ENCODE data around the gene DNASE1L1. TPM values are rescaled to one million over a fixed set of nuclear protein-coding genes. Genes with fewer than 3 reads are reported as not detected.

Gene DNASE1L1, protein sequence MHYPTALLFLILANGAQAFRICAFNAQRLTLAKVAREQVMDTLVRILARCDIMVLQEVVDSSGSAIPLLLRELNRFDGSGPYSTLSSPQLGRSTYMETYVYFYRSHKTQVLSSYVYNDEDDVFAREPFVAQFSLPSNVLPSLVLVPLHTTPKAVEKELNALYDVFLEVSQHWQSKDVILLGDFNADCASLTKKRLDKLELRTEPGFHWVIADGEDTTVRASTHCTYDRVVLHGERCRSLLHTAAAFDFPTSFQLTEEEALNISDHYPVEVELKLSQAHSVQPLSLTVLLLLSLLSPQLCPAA
- 10 to 100 TPM; 14.6 to 30.7 (median 21.2) TPM for total RNA-seq

- Histone ChIP-seq H3K4me3 (peak within 1 kb of the TSS; percentile 39), H3K27me3 (no peaks in the 10 kb centered on the region), H3K27ac (peak within 1 kb of the TSS; percentile 60), H3K4me1 (peaks cover 12% of the 10 kb centered on the region), H3K9me3 (no peaks in the 10 kb centered on the region), H3K36me3 (no peaks in the 10 kb centered on the region)
- 53% methylated on average over 22 of the region's 26 CpGs for WGBS
- no peak for TF ChIP-seq POLR2A (IDR thresholded peaks at IDR 0.05)
- no peak for TF ChIP-seq EP300 (IDR thresholded peaks at IDR 0.05)
- no peak for TF ChIP-seq CTCF (IDR thresholded peaks at IDR 0.05)
- TF ChIP-seq POLR2AphosphoS5 (IDR thresholded peaks at IDR 0.05): no peak
- peak; percentile 90 for DNase-seq (ENCODE audit: low spot score in 2 of 2)
Observed at GRCh38 chrX:154409222-154409871, at the start of gene DNASE1L1. DNASE1L1 (minus strand) TSS chrX:154409254; CDS start chrX:154405568, 3,686 bp downstream.

DNA sequence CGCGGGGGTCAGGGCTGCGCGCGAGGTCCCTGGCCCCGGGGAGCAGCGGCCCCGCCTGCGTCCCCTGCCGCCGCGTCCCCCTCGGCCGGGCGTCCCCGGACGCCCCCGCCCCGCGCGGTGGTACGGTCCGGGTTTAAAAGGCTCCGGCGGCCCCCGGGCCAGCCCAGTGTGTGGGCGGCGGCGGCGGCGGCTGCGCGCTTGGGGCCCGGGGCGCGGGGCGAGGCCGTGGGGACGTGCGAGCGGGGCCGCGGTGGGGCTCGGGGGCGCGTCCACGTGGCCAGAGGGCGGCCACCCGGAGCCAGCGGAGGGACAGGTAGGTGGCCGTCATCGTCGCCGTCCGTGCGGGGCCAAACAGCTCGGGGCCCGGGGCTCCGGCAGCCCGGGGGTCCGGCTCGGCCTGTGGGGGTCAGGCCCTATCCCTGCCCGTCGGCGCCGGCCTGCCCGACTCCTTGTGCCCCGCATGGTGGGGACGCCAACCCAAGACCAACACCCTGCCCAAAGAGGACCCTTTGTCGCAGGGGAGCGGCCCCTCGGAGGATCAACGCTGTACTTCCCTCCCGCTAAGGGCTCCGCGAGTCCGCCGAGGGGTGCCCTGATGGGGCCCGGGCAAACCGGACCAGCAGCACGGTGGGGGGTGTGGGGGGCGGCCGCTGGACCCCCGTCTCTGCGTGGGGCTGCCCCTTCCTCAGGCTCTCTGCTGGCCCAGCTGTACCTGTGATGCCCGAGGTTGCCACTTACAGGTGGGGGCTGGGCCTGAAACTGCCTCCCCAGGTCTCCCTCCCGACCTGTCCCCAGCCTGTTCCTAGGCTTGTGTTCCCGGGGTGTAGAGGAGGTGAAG lies 49.3 kb upstream of the DNASE1L1 start, which contains the start of gene PLXNA3:
Gene PLXNA3, plus strand, starts transcription at position 166 of the 838 bp plus-strand sequence. CDS start 1,903 bp downstream, outside the sequence.
- Histone ChIP-seq H3K36me3 (peaks cover 15% of the 10 kb centered on the region), H3K27ac (peak within 1 kb of the TSS; percentile 34), H3K9me3 (no peaks in the 10 kb centered on the region), H3K27me3 (no peaks in the 10 kb centered on the region), H3K4me1 (peaks cover 20% of the 10 kb centered on the region), H3K4me3 (peak within 1 kb of the TSS; percentile 62)
- WGBS: 52% methylated on average over 43 of the region's 88 CpGs
- DNase-seq (ENCODE audit: low spot score in 2 of 2): no peak
- peak in 1 of 2 donors; percentile 71 for TF ChIP-seq POLR2A (IDR thresholded peaks at IDR 0.05)
- no peak for TF ChIP-seq EP300 (IDR thresholded peaks at IDR 0.05)

DNA sequence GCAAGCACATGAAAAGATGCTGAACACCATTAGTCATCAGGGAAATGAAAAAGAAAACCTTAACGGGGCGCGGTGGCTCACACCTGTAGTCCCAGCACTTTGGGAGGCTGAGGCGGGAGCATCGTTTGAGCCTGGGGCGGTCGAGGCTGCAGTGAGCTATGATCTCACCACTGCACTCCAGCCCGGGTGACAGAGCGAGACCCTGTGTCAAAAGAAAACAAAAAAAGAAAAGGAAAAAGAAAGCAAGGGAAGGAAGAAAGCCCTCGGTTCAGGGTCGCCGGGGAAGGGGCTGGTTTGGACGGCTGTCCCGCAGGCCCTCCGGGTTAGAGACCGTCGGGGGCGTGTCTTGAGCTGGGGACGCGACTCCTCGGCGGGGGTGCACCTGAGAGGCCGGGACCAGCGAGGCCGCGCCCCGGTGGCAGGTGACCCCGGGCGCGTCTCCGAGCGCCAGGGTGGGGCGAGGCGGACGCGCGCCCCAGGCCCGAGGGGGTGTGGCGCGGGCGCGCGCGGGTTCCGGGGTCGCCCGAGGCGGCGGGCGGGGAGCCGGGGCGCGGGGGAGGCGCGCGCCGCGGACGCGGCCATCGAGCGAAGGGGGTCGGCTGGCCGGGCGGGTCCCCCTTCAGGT lies 48.5 kb upstream of the DNASE1L1 start:
- H3K36me3 ChIP-seq: peaks cover 13% of the 10 kb centered on the region
- WGBS: 34% methylated on average over 36 of the region's 65 CpGs
- no peaks in the 10 kb centered on the region for H3K27me3 ChIP-seq
- H3K27ac ChIP-seq: peak overlapping the region; percentile 34
- H3K4me3 ChIP-seq: peak overlapping the region; percentile 62
- H3K4me1 ChIP-seq: peaks cover 20% of the 10 kb centered on the region
- no peak for DNase-seq (ENCODE audit: low spot score in 2 of 2)
- TF ChIP-seq CTCF (IDR thresholded peaks at IDR 0.05): no peak
- no peak for TF ChIP-seq POLR2A (IDR thresholded peaks at IDR 0.05)
- TF ChIP-seq POLR2AphosphoS5 (IDR thresholded peaks at IDR 0.05): no peak
- no peak for TF ChIP-seq EP300 (IDR thresholded peaks at IDR 0.05)
- no peaks in the 10 kb centered on the region for H3K9me3 ChIP-seq

GRCh38 chrX:154452823-154453222 lies 43.8 kb upstream of the DNASE1L1 start:
- no peak for DNase-seq (ENCODE audit: low spot score in 2 of 2)
- H3K36me3 ChIP-seq: peaks cover 23% of the 10 kb centered on the region
- TF ChIP-seq POLR2AphosphoS5 (IDR thresholded peaks at IDR 0.05) (no peak), CTCF (IDR thresholded peaks at IDR 0.05) (no peak), EP300 (IDR thresholded peaks at IDR 0.05) (no peak), POLR2A (IDR thresholded peaks at IDR 0.05) (no peak)

DNA sequence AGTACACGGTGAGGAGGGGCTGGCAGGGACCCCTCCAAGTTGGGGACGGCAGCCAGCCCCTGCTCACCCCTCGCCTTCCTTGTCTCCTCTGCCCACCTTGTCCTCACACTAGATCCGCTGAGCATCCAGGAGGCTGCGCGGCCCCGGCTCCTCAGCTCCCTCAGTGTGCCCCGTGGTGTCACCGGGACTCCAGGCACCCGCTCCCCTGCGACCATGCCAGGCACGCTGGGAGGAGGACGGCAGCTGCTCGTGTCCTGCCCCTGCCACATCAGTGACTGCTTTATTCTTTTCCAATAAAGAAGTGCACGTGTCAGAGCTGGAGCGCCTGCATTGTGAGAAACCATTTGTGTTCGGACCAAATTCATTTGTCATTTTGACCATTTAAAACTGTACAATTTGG lies 41.3 kb upstream of the DNASE1L1 start:
- peaks cover 4% of the 10 kb centered on the region for H3K4me1 ChIP-seq
- H3K27me3 ChIP-seq: no peaks in the 10 kb centered on the region
- peaks cover 23% of the 10 kb centered on the region for H3K36me3 ChIP-seq
- no peak overlapping the region for H3K4me3 ChIP-seq
- no peak overlapping the region for H3K27ac ChIP-seq
- TF ChIP-seq POLR2A (IDR thresholded peaks at IDR 0.05) (no peak), POLR2AphosphoS5 (IDR thresholded peaks at IDR 0.05) (no peak), CTCF (IDR thresholded peaks at IDR 0.05) (no peak), EP300 (IDR thresholded peaks at IDR 0.05) (no peak)
- DNase-seq (ENCODE audit: low spot score in 2 of 2): no peak
- 94% methylated on average over 15 of the region's 17 CpGs for WGBS
- no peaks in the 10 kb centered on the region for H3K9me3 ChIP-seq

More at GRCh38 chrX:154452823-154453222, 43.8 kb upstream of the DNASE1L1 start:
- H3K4me1 ChIP-seq: no peaks in the 10 kb centered on the region
- H3K9me3 ChIP-seq: no peaks in the 10 kb centered on the region
- 86% methylated on average over 9 of the region's 9 CpGs for WGBS
- H3K27ac ChIP-seq: no peak overlapping the region
- no peaks in the 10 kb centered on the region for H3K27me3 ChIP-seq
- H3K4me3 ChIP-seq: no peak overlapping the region

All from suprapubic skin (tissue), 4 donors.